GM23248 (cell line): Measurements from ENCODE around the gene TPD52L3.

Experiments
- EZH2 ChIP-seq: fragments of 200-600 bp; sonication (generic); IDR thresholded peaks from 2 replicates; pipeline ENCODE4 v1.6.1; 2018; ENCODE audit warnings: antibody characterized with exemption, mild to moderate bottlenecking; ENCODE audit not compliant: insufficient read depth, poor library complexity, severe bottlenecking
- EZH2phosphoT487 ChIP-seq: fragments of 200-600 bp; sonication (generic); IDR thresholded peaks from 2 replicates; pipeline ENCODE4 v1.6.1; 2018; ENCODE audit warnings: antibody characterized with exemption, moderate library complexity, mild to moderate bottlenecking, low read depth; ENCODE audit not compliant: insufficient read depth

DNA sequence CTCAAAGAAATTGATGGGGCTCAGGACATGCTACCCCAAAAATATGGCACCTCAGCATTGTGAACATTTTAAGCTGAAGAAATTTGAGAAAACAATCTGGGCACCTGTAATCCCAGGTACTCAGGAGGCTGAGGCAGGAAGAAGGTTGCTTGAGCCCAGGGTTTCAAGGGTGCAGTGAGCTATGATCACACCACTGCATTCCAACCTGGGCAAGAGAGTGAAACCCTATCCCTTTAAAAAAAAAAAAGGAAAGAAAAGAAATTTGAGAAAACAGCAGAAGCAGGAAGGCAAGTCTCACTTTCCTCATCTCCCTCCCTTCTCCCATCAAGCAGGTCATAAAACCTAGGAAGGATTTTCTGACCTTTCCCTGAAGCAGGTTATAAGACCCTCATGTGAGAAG, 23.6 kb downstream of the TPD52L3 start:
- TF ChIP-seq EZH2 (no peak), EZH2phosphoT487 (no peak)
